HCT116 (cell line): ENCODE results near the gene AKNAD1. TPM values are rescaled to one million over a fixed set of nuclear protein-coding genes. Genes with fewer than 3 reads are reported as not detected.

Source experiments
- ATAC-seq: fragments of 200-7000 bp; cut with Tn5 transposase; 2 replicates; pipeline ENCODE4 v1.9.1; 2020; ENCODE audit warnings: mild to moderate bottlenecking, moderate library complexity
- BruUV-seq: library from RNA; stranded (reverse); fragments of 400-500 nt; replicated peaks from 2 replicates; lab custom pipeline; 2021; lab: Mats Ljungman, UMichigan
- CTCF ChIA-PET: fragments of 300-600 bp; sonication (Branson Sonifier 250); formaldehyde crosslinking; loops from one replicate; lab custom pipeline; 2021; ENCODE audit warnings: antibody characterized with exemption; lab: Charles Lee
- POLR2A ChIA-PET: fragments of 300-600, 350-600 bp; sonication (Branson Sonifier 250); formaldehyde crosslinking; loops from one replicate; lab custom pipeline; 2021; ENCODE audit warnings: antibody characterized with exemption; lab: Charles Lee
- RAD21 ChIA-PET, 2 experiments: fragments of 300-600 bp; sonication (Branson Sonifier 250); formaldehyde crosslinking; loops; one replicate each; lab custom pipeline; 2023; ENCODE audit warnings: low total read pairs in 2 of 2; ENCODE audit not compliant: uncharacterized antibody in 2 of 2, unreplicated experiment in 2 of 2, low non-redundant PET in 1 of 2; lab: Charles Lee
- DNase-seq: peaks from one replicate; pipeline ENCODE4 v3.0.0-alpha.2; 2010; ENCODE audit warnings: low read depth, low spot score
- H2AFZ ChIP-seq: fragments of 200-600 bp; shearing (Covaris generic), sonication (generic); 2 replicates; pipeline ENCODE4 v1.6.1; 2017; ENCODE audit warnings: low read depth, mixed run types, mixed read lengths, antibody characterized with exemption, low read length; ENCODE audit not compliant: poor library complexity, severe bottlenecking
- H3K27ac ChIP-seq: 2 replicates; pipeline ENCODE4 v1.5.1; 2012; ENCODE audit warnings: low read depth, low read length
- H3K27me3 ChIP-seq: fragments of 200-600 bp; sonication (generic); 2 replicates; pipeline ENCODE4 v1.6.1; 2016; ENCODE audit warnings: mixed run types, low read length, mixed read lengths; ENCODE audit not compliant: insufficient read depth
- H3K36me3 ChIP-seq, 2 experiments: fragments of 200-500 bp in 1 of 2; fragments of 200-600 bp in 1 of 2; sonication (Bioruptor generic) in 1 of 2; sonication (generic) in 1 of 2; 2 replicates each; pipeline versions ENCODE4 v1.5.1 to v1.6.1; 2014 to 2016; ENCODE audit warnings: low read length in 2 of 2, inconsistent platforms in 1 of 2, mixed read lengths in 1 of 2, mixed run types in 1 of 2; ENCODE audit not compliant: insufficient read depth in 2 of 2, control insufficient read depth in 1 of 2
- H3K4me1 ChIP-seq, 2 experiments: fragments of 200-600 bp in 1 of 2; sonication (generic) in 1 of 2; 2 replicates each; pipeline versions ENCODE4 v1.5.1 to v1.6.1; 2012 to 2017; ENCODE audit warnings: low read length in 2 of 2, inconsistent platforms in 1 of 2, mild to moderate bottlenecking in 1 of 2, mixed read lengths in 1 of 2, mixed run types in 1 of 2, moderate library complexity in 1 of 2; ENCODE audit not compliant: insufficient read depth in 2 of 2, control insufficient read depth in 1 of 2
- H3K4me2 ChIP-seq: fragments of 200-600 bp; sonication (generic); 2 replicates; pipeline ENCODE4 v1.6.1; 2017; ENCODE audit warnings: mixed run types, low read length, mixed read lengths
- H3K4me3 ChIP-seq, 2 experiments: fragments of 200-600 bp in 1 of 2; sonication (generic) in 1 of 2; replicated peaks in 1 of 2; 2 replicates each; pipeline ENCODE4 v1.5.1; 2011 to 2016; ENCODE audit warnings: low read length in 2 of 2, control low read depth in 1 of 2, low read depth in 1 of 2, mild to moderate bottlenecking in 1 of 2, mixed read lengths in 1 of 2, mixed run types in 1 of 2
- H3K79me2 ChIP-seq: fragments of 200-600 bp; sonication (generic); 2 replicates; pipeline ENCODE4 v1.6.1; 2017; ENCODE audit warnings: mild to moderate bottlenecking, mixed run types, low read length, moderate library complexity, mixed read lengths; ENCODE audit not compliant: insufficient read depth
- H3K9ac ChIP-seq: fragments of 200-600 bp; sonication (generic); 2 replicates; pipeline ENCODE4 v1.6.1; 2016; ENCODE audit warnings: low read length, mixed read lengths
- H3K9me2 ChIP-seq: fragments of 200-600 bp; sonication (generic), shearing (Covaris generic); 2 replicates; pipeline ENCODE4 v1.6.1; 2017; ENCODE audit warnings: mixed run types, mild to moderate bottlenecking, moderate library complexity; ENCODE audit not compliant: insufficient read depth
- H3K9me3 ChIP-seq, 2 experiments: fragments of 200-500 bp in 1 of 2; fragments of 200-600 bp in 1 of 2; sonication (Bioruptor generic) in 1 of 2; sonication (generic) in 1 of 2; 2 replicates each; pipeline ENCODE4 v1.6.1; 2014 to 2017; ENCODE audit warnings: low read length in 2 of 2, mixed read lengths in 2 of 2, inconsistent platforms in 1 of 2, low read depth in 1 of 2, mild to moderate bottlenecking in 1 of 2, mixed run types in 1 of 2, moderate library complexity in 1 of 2; ENCODE audit not compliant: control insufficient read depth in 1 of 2, insufficient read depth in 1 of 2
- H4K20me1 ChIP-seq: fragments of 200-600 bp; sonication (generic), shearing (Covaris generic); 2 replicates; pipeline ENCODE4 v1.6.1; 2017; ENCODE audit warnings: mixed run types, mild to moderate bottlenecking, moderate library complexity; ENCODE audit not compliant: insufficient read depth
- CBX3 ChIP-seq: IDR thresholded peaks from 2 replicates; pipeline ENCODE4 v1.6.1; 2012; ENCODE audit warnings: low read depth
- EGR1 ChIP-seq: IDR thresholded peaks from 2 replicates; pipeline ENCODE4 v1.6.1; 2012; ENCODE audit warnings: low read depth
- ELF1 ChIP-seq: IDR thresholded peaks from 2 replicates; pipeline ENCODE4 v1.6.1; 2012; ENCODE audit warnings: low read depth, borderline replicate concordance
- EZH2 ChIP-seq: fragments of 200-600 bp; sonication (generic); IDR thresholded peaks from 2 replicates; pipeline ENCODE4 v1.6.1; 2017; ENCODE audit warnings: antibody characterized with exemption, mixed run types
- EZH2phosphoT487 ChIP-seq: fragments of 200-600 bp; IDR thresholded peaks from 2 replicates; pipeline ENCODE4 v1.6.1; 2018; ENCODE audit warnings: antibody characterized with exemption, borderline replicate concordance
- FOSL1 ChIP-seq: IDR thresholded peaks from 2 replicates; pipeline ENCODE4 v1.6.1; 2012; ENCODE audit warnings: low read depth
- JUND ChIP-seq: IDR thresholded peaks from 2 replicates; pipeline ENCODE4 v1.6.1; 2012
- POLR2A ChIP-seq: IDR thresholded peaks from 2 replicates; pipeline ENCODE4 v1.7.0; 2011; ENCODE audit warnings: borderline replicate concordance; ENCODE audit not compliant: insufficient read depth, insufficient read length; ENCODE audit errors: extremely low read depth
- RAD21 ChIP-seq: IDR thresholded peaks from 2 replicates; pipeline ENCODE4 v1.6.1; 2012; ENCODE audit warnings: low read depth, mild to moderate bottlenecking
- SP1 ChIP-seq: IDR thresholded peaks from 2 replicates; pipeline ENCODE4 v1.6.1; 2012; ENCODE audit warnings: low read depth
- SRF ChIP-seq: IDR thresholded peaks from 2 replicates; pipeline ENCODE4 v1.6.1; 2012; ENCODE audit warnings: low read depth
- TCF7L2 ChIP-seq: IDR thresholded peaks from 2 replicates; pipeline ENCODE4 v1.7.0; 2011; ENCODE audit warnings: borderline replicate concordance, inconsistent platforms; ENCODE audit not compliant: insufficient read depth, insufficient read length; ENCODE audit errors: extremely low read depth
- YY1 ChIP-seq: IDR thresholded peaks from 2 replicates; pipeline ENCODE4 v1.6.1; 2011; ENCODE audit warnings: low read length, low read depth, moderate library complexity, mild to moderate bottlenecking; ENCODE audit not compliant: insufficient replicate concordance; ENCODE audit errors: extremely low read depth
- ZFX ChIP-seq: fragments of 450-650 bp; IDR thresholded peaks from 2 replicates; pipeline ENCODE4 v1.6.1; 2017
- ZNF274 ChIP-seq: fragments of 200-500 bp; sonication (Bioruptor generic); IDR thresholded peaks from 2 replicates; pipeline ENCODE4 v1.6.1; 2014; ENCODE audit warnings: mild to moderate bottlenecking, low read depth, low read length, inconsistent platforms
- intact Hi-C: fragments of 100-400 bp; cut with micrococcal nuclease; formaldehyde crosslinking; loops from 2 replicates; pipeline ENCODE4 v1.10.0; 2022
- total RNA-seq: library from RNA; stranded (reverse); gene quantifications from one replicate; pipeline ENCODE4 v1.2.1, GENCODE V29; 2021; ENCODE audit not compliant: unreplicated experiment
- TF ChIP-seq, protein P1 (sequence below): IDR thresholded peaks from 2 replicates; pipeline ENCODE4 v1.6.1; 2012
- TF ChIP-seq, protein P2 (sequence below): IDR thresholded peaks from 2 replicates; pipeline ENCODE4 v1.6.1; 2012; ENCODE audit warnings: low read depth
- TF ChIP-seq, protein P3 (sequence below), 3 experiments: fragments of 200-600 bp in 1 of 3; sonication (generic) in 1 of 3; IDR thresholded peaks in 2 of 3; conservative IDR thresholded peaks in 1 of 3; 2 replicates each; pipeline ENCODE4 v1.5.1; 2012 to 2017; ENCODE audit warnings: low read depth in 2 of 3, low read length in 2 of 3, antibody characterized with exemption in 1 of 3, borderline replicate concordance in 1 of 3, control low read depth in 1 of 3, mild to moderate bottlenecking in 1 of 3, mixed read lengths in 1 of 3, mixed run types in 1 of 3, moderate library complexity in 1 of 3; ENCODE audit not compliant: insufficient read depth in 1 of 3

The AKNAD1 gene
- total RNA-seq, 1 experiment from 2014 or later: 0.15 TPM

GRCh38 chr1:108854221-108855019 lies 2.5 kb downstream of the AKNAD1 start:
- Histone ChIP-seq H3K27ac (no peak overlapping the region), H3K4me2 (no peak overlapping the region), H3K27me3 (no peaks in the 10 kb centered on the region), H2AFZ (no peak overlapping the region), H3K4me1 (no peaks in the 10 kb centered on the region), H3K9me3 (no peaks in the 10 kb centered on the region), H3K79me2 (no peaks in the 10 kb centered on the region), H4K20me1 (no peaks in the 10 kb centered on the region), H3K36me3 (no peaks in the 10 kb centered on the region), H3K9ac (no peak overlapping the region), H3K4me3 (no peak overlapping the region), H3K9me2 (no peaks in the 10 kb centered on the region)
- ATAC-seq (no peak), DNase-seq (no peak)
- no TSS peak for BruUV-seq
- TF ChIP-seq JUND (no peak), RAD21 (no peak), ELF1 (no peak), EZH2phosphoT487 (no peak), EGR1 (no peak), SRF (no peak), POLR2A (no peak), ZNF274 (no peak), SP1 (no peak), FOSL1 (no peak), EZH2 (no peak), YY1 (no peak), ZFX (no peak), TCF7L2 (no peak), CBX3 (no peak)
- TF ChIP-seq, protein P1, sequence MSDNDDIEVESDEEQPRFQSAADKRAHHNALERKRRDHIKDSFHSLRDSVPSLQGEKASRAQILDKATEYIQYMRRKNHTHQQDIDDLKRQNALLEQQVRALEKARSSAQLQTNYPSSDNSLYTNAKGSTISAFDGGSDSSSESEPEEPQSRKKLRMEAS: no peak
- TF ChIP-seq, protein P2, sequence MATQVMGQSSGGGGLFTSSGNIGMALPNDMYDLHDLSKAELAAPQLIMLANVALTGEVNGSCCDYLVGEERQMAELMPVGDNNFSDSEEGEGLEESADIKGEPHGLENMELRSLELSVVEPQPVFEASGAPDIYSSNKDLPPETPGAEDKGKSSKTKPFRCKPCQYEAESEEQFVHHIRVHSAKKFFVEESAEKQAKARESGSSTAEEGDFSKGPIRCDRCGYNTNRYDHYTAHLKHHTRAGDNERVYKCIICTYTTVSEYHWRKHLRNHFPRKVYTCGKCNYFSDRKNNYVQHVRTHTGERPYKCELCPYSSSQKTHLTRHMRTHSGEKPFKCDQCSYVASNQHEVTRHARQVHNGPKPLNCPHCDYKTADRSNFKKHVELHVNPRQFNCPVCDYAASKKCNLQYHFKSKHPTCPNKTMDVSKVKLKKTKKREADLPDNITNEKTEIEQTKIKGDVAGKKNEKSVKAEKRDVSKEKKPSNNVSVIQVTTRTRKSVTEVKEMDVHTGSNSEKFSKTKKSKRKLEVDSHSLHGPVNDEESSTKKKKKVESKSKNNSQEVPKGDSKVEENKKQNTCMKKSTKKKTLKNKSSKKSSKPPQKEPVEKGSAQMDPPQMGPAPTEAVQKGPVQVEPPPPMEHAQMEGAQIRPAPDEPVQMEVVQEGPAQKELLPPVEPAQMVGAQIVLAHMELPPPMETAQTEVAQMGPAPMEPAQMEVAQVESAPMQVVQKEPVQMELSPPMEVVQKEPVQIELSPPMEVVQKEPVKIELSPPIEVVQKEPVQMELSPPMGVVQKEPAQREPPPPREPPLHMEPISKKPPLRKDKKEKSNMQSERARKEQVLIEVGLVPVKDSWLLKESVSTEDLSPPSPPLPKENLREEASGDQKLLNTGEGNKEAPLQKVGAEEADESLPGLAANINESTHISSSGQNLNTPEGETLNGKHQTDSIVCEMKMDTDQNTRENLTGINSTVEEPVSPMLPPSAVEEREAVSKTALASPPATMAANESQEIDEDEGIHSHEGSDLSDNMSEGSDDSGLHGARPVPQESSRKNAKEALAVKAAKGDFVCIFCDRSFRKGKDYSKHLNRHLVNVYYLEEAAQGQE: no peak
- TF ChIP-seq, protein P3, sequence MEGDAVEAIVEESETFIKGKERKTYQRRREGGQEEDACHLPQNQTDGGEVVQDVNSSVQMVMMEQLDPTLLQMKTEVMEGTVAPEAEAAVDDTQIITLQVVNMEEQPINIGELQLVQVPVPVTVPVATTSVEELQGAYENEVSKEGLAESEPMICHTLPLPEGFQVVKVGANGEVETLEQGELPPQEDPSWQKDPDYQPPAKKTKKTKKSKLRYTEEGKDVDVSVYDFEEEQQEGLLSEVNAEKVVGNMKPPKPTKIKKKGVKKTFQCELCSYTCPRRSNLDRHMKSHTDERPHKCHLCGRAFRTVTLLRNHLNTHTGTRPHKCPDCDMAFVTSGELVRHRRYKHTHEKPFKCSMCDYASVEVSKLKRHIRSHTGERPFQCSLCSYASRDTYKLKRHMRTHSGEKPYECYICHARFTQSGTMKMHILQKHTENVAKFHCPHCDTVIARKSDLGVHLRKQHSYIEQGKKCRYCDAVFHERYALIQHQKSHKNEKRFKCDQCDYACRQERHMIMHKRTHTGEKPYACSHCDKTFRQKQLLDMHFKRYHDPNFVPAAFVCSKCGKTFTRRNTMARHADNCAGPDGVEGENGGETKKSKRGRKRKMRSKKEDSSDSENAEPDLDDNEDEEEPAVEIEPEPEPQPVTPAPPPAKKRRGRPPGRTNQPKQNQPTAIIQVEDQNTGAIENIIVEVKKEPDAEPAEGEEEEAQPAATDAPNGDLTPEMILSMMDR (IDR thresholded peaks at IDR 0.05 in 2 of 3, conservative IDR thresholded peaks at IDR 0.05 in 1 of 3; ENCODE audit: borderline replicate concordance in 1 of 3, insufficient read depth in 1 of 3, low read depth in 2 of 3, low read length in 2 of 3): no peak
- ChIA-PET RAD21 (no interaction called here), CTCF (no interaction called here), POLR2A (no interaction called here)
- intact Hi-C loops: no loop called here
